HG03196 (cell line): Measurements from ENCODE around the gene CACNA1C.

ENCODE experiments used
- ATAC-seq: cut with Tn5 transposase; IDR thresholded peaks from one replicate; pipeline ENCODE4 v1.9.1; 2021; ENCODE audit not compliant: unreplicated experiment

Gene CACNA1C

DNA sequence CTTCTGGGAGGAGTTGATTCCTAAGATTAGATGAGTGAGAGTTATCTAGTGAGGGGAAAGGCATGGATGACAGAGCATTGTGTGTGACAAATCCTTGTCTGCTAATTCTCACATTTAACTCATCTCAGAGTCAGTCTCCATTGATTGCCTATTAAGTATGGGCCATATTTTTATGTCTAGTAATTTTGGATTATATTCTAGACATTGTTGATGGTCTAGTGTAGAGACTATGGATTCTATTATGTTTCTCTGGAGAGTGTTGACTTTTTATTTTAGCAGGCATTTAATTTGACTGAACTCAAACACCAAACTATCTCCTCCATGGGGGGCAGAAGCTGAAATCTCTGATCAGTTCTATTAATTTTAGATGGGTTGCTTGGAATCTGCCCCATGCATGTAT is 114.4 kb downstream of the CACNA1C start:
- ATAC-seq: no peak

DNA sequence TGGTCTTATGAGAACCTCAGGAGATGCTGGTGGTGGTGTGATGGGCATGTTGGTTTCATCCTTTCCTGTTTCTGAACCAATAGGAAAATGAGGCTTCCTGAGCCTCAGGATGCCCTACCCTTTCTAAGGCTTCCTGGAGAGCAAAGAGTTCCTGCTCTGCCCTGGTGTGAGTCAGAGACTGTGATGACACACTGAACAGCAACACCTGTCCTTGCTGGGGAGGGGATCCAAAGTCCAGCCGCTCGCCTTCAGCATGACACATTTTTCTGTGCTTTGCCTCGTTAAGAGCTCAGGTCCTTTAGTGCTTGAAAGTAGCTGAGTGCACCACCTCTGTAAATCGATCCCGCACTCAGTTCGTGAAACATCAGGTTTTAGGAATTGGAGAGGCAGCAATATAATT is 116.0 kb downstream of the CACNA1C start:
- no peak for ATAC-seq

DNA sequence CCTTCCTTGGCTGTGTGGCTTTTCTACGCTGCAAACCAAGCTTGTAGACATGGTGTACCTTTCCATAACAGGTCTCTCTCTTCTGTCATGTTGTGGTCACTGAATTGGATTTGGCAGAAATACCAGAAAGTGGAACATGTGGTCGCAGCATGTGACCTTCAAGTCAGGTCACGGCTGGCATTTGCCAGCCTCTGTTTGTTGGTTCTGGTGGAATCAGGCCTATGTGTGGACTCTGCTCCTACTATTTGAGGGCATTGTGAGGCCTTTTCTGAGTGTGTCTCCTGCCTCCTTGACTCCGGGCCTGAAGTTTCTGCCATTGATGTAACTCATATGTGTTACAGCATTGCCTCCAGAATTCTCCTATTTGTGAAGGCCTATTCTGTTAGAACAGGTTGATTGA is 116.7 kb downstream of the CACNA1C start:
- no peak for ATAC-seq

DNA sequence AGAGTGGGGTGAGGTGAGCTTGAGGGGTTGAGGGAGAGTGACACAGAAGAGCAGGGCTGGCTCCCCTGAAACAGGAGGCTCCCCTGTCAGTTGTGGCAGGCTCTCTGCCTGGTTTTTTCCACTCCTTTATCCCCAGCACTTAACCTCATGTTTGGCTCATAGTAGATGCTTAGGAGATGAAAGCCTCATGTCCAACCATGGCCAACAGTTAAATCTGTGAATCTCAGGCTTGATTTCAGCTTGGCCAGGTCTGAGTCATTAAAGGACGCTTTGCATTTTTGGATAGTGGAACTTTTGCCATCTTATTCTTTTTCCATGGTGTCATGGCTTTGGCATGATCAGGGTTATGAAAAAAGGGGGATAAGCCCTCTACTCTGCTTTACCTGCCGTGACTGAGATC is 117.2 kb downstream of the CACNA1C start:
- ATAC-seq: no peak

DNA sequence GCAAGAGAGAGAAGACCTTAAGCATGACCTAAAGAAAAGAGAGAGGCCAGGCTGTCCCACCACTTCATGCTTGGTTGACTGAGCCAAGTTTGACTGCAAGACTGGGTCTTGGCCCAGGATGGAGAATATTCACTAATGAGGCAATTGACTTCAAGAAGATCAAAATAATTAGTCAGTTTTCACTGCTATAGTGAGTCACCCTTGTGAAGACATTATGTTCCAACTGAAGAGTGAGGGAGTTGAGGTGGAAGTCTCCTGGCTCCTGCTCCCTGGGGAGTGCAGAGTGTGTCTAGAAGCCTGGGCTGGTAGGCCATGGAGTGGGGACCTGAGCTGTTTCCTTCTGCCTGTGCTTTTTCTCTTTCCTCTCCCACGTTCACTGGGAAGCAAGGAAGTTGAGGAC is 117.6 kb downstream of the CACNA1C start:
- no peak for ATAC-seq

DNA sequence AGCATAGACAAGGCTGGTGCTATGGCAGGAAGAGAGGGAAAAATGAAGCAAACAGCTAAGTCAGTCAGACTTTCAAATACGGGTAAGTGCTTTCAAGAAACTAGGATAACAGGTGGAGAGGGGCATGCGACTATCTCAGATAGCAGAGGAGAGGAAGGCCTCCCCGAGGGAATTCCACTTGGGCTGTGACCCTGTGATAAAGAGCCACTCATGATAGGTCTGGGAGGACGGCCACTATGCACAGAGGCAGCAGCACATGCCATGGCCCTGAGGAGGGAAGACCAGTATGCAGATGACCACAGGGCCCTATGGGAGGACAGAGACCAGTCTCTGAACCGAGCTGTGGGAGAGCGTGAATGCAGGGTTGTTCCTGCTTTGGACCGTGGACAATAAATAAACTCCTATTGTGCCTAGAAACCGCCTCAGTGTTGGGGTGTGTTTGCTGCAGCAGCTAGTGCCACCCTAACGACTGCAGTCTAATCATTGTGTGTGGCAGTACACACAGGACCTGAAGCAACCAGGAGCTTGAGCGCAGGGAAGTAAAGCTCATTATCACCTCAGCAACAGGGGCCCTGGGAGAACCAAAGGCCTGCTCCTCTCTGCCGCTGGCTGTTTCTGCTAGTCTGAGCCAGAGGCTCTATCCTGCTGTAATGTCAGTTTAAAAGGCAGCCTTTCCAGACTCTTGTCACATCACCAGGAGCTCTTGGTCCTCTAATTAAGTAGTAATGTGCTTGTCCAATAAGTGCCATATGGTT is 119.1 kb downstream of the CACNA1C start:
- no peak for ATAC-seq

DNA sequence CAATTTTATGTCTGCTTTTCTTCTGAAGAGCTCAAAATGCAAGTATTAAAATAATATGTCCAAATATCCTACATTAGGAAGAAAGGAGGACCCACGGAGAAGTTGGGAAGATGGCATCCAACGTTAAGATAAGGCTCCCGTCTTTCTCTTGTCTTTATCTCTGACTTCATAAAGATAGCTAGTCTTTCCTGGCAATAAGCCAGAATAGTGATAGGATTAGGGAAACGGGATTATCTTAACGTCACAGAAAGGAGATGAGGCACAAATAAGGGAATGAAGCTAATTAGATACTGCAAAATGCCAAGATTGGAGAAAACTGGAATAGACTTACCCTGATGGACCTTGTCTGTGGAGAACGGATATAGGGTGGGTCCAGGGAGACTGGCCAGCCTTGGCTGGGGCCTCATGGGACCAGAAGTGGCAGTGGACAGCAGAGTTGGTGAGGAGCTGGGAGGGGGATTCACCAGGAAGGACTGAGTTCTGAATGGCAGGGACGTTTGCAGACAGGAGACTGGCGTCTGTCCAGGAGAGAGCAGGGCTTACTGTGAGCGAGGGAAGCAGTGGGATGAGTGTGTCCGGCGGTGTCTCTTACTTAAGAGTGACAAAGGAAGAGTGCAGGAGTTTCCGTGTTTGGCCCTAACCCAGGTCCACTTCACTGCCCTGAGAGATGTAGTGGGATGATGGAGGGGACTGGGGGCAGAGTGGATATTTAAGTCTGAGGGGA is 119.9 kb downstream of the CACNA1C start:
- no peak for ATAC-seq

DNA sequence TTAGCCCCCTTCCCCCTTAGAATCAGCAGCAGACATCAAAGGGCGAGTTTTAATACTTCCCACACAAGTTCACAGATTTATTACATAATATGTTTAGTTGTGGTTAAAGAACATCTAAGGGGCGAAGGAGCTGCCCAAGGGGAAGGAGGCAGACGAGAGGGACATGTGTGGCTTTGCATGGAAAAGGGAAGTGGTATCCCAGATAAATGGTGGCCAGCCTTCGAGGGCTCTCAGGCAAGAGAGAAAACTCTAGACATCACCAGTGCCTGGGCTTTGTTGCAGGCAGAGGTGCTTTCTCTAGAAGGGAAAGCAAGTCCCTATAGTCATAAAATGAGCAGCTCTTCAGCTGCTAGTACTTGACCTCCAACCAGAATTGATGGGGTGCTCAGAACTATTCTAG is 121.2 kb downstream of the CACNA1C start:
- no peak for ATAC-seq

DNA sequence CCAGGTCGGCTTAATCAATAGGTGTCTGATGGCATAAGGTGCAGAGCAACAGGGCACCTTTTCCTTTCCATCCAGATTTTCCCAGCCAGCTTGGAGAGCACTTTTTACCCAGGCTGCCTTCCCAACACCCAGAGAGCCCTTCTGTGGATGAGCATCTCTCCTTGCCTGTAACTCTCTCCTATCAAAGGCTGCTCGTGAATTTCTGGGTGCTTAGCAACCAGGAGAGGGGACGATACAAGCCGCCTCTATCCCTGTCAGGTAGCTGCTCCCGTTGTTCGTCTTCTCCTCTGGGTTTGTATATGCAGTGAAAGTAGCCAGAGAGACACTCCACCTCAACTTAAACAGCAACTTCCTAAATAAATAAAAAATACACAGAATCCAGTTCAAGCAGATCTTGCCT is 124.2 kb downstream of the CACNA1C start:
- ATAC-seq: no peak

DNA sequence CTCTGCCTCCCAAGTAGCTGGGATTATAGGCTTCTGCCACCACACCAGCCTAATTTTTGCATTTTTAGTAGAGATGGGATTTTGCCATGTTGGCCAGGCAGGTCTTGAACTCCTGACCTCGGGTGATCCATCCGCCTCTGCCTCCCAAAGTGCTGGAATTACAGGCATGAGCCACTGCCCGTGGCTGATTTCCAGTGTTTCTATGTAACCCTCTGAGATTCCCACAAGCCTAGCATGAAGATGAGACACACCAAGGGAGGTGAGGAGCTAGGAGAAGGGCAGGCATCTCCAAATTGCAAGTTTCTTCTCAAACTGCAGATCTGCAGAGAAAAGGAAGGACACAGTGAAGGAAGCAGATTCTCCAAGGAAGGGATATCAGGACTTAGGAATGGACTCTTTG is 125.0 kb downstream of the CACNA1C start:
- no peak for ATAC-seq

DNA sequence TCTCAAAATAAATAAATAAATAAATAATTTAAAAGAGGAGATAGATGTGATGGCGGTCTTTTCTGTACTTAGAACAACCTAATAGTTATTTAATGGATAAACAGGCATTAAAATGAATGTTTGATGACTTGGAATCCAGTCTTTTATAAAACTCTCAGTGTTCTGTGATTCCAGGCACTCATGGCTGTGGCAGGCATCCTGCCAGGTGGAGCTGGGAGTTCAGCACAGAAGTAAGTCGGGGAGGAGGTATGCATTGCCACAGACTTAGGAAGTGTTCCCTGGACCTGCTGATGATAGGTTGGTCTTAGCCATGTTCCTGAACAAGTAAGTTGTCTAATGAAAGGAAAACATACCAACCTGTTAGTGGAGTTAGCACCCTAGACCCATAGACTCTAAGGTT is 126.3 kb downstream of the CACNA1C start:
- no peak for ATAC-seq

DNA sequence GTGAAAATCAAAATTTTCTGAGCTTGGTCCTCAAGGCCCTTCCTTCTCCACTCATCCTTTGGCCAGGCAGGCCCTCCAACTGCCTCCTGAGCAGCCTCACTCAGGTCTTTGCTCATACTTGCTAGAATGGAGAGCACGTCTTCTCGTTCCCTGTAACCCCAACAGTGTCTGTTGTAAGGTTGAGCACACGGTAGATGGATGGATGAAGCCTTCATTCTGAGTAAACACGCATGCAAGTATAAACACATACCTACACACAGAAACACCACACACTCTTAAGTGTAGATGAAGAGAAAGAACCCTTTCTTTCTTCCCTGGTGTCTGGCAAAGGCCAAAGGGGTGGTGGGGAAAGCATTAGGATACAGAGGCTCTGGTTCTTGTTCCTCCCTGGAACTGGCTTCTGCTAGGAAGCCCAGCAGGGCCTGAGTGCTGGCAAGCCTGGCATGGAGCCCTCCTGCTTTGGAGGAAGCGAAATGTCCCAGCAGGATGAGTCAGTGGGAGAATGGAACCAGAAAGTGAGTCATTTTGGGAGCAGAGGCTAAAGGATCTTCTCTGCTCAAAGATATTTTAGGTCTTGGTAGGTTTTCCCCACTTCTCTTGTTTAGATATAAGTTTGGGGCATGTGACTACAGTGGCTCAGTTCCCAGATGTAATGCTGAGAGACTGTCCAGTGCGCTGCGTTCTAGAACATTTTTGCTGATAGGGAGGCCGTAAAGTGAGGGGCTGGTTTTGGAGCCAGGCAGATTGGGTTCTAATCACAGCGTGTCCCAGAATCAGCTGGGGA is 127.4 kb downstream of the CACNA1C start:
- no peak for ATAC-seq

DNA sequence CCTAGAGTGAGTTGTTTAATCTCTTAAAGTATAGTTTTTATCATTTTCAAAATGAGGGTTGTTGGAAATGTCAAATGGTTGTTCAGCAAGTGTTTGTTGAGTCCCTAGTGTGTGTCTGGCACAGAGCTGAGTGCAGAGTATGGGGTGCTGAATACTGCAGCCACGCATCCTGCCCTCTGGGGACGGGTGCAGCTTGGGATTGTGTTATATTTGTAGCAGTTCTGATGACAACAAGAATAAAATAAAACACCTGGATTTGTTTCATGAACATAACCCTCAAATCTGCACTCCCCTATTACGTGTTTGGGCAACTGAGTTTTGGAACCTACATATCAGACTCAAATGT is 127.9 kb downstream of the CACNA1C start:
- no peak for ATAC-seq

DNA sequence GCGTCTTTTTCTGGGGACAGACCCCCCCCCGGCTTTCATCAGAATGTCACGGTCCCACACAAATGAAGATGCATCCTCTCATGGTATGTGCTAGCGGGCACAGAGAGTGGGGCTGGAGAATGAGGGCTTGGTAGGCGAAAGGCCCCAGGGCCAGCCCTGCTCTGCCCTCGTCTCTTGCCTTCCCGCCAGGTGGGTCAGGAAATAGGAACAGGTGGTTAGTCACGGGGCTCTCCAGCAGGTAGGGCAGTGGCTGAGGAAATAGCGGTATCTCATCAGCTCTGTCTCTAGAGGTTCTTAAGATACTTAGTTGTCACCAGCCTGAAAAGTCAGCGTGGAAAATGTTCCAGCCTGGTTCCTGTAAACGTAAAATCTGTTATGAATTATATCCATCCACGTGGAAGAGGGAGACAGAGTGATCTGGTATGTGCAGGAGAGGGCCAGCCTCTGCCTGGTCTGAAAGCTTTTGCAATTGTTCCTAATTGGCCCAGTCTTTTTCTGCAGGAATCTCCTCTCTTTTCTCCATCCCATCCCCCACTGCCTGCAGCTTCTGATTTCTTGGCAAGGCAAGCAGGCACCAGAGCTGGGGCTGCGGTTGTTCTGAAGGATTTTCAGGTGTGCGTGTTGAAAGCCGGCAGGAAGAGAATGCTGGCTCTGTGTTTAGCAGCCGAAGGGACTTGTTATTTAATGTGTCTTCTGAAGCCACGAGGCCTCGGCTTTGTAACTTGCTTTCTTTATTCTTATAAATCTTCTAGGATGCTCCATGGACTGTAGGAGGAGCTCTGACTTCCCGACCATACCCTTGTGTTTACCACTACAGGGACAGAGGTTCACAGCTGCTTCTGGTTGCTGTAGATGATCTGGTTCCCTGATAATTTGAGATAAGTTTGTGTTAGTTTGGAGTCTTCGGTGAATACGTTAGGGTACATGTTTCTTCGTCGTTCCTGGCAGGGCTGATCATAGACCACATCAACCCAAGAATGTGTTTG is 131.1 kb downstream of the CACNA1C start:
- ATAC-seq: no peak

DNA sequence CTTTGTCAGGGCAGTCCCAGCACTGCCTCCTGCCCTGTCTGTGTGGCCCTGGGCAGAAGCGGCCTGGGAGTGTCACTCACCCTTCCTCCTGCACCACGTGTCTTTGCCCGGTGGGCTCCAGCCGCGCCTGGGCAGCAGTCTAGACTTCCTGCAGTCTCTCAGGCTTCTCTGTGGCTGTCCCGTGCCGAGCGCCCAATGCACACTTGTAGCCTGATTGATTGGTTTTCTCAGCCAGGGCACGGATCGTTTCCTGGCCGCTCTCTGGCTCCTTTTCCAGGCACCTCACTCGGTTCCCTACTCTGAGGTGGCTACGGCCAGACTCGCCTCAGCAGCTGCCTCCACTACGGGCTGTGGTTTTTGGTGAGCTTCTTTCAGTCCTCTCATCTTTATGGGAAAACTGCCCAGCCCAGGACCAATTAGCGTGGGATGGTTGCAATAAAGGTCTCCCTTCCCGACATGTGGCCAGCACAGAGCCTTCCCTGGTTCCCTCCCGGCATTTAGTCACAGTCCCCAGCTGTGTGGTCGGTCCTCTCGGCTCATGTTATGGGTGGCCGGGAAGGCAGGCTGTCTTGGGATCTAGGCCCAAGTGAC is 133.1 kb downstream of the CACNA1C start:
- no peak for ATAC-seq

DNA sequence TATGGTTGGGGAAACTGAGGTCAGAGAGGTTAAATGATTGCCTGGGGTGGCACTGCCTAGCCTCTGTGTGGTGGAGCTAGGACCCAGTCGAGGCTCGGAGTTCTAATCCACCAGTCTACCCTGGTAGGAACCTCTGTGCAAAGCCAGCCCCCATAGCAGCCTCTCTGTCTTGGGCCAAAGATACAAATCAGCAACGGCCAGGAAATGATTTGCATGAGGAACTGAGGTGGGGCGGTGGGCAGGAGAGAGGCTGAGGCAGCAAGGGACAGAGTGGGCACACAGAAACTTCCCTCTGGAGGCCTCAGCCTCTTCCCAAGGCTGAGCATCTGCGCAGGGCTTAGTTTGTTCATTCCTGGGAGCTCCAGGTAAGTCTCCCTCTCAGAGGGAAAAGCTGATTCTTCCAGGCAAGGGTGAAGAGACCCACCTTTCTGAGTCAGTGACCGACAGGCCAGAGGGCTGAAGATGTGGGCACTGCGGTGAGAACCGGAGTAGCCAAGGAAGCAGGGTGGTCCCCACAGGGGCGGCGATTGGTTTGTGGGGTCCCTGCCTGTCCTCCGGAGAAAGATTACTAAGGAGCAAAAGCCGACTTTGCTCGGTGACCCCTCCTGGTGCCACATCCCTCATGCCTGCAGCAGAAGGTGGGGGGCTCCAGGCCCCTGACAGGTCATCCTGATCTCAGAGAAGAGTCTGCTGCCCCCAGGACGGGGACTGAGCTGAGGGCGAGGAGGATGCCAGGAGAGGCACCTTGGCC is 134.6 kb downstream of the CACNA1C start:
- no peak for ATAC-seq

DNA sequence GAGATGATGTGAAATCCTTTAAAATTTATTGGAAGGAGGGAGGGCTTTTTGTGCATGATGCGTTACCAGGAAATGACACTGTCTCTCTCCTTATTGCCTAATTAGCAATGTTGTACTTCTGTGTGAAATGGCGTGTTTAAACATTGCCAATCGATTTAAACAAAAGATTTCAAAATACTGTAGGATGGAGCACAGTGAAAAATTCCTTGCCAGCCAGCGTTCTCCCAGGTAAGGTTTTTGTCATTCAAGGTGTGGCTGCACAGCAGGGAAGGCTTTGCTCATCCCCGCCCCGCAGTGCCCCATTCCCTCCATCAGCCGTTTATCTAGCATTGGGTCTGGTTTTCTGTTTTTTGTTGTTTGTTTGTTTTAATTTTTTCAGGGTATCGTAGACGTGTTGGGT is 137.3 kb downstream of the CACNA1C start:
- no peak for ATAC-seq

DNA sequence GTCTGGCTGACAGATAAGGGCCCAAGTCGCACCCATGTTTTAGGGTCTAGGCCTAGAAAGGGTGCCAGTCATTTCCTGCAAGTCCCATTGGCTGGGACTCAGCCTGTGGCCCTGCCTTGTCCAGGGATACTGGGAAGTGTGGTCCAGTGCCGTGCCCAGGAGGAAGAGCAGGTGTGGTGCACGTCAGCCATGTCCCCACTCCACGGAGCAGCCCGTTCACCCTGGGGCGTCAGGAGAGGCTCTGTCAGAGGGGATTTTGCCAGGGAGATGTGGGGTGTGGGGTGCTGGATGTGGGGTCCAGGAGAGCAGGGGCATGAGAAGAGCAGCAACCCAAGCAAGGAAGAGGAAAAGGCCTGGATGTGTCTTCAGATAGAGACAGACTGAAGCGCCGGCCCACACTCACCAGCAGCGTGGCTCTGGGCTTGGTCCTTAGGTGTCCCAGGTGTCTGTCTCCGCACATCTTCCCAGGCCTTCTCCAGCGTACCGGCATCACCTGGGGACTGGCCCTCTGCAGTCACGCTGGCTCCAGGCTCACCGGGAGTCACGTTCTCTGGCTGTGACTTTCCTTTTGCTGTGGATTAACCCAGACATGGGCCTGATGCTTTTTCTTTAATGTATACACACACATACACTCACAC is 138.2 kb downstream of the CACNA1C start:
- ATAC-seq: no peak

DNA sequence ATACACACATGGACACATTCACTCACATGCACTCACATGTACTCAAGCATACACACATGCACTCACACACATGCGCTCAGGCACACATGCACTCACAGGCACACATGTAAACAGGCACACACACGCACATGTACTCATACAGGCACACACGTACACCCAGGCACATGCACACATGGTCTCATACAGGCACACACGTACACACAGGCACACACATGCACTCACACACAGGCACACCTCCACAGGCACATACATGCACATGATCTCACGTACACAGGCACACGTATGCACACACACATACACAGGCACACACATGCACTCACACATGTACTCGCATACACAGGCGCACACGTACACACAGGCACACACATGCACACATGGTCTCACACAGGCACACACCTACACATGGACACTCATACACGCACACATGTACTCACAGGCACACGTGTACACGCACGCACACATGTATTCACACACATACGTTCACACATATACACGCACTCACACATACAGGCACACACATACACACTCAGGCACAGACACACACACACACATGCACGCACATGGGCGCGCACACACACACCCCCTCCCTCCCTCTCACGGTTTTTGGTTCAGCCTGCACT is 138.9 kb downstream of the CACNA1C start:
- no peak for ATAC-seq
